Islet of Langerhans (tissue), 1 donor: ENCODE results near the gene PEPD.

Experiments used
- FAIRE-seq: peaks from one replicate; lab custom pipeline; 2011; peaks lifted over from hg19 to GRCh38; lab: Jason Lieb, UNC

Gene PEPD

GRCh38 chr19:33381101-33381500, 140.5 kb downstream of the PEPD start:
- FAIRE-seq = no peak

DNA sequence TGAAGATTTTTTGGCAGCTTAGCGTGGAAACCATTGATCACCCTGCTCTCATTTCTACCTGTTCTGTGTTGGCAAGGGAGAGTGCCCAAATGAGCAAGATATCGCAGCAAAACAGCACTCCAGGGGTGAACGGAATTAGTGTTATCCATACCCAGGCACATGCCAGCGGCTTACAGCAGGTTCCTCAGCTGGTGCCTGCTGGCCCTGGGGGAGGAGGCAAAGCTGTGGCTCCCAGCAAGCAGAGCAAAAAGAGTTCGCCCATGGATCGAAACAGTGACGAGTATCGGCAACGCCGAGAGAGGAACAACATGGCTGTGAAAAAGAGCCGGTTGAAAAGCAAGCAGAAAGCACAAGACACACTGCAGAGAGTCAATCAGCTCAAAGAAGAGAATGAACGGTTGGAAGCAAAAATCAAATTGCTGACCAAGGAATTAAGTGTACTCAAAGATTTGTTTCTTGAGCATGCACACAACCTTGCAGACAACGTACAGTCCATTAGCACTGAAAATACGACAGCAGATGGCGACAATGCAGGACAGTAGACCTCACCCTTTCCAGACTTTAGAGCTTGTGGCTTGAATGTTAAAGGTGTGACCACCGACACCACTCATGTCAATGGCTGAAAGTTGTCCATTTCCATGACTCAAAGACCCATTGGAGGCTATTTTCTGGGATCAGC, 142.3 kb downstream of the PEPD start:
- no peak for FAIRE-seq

DNA sequence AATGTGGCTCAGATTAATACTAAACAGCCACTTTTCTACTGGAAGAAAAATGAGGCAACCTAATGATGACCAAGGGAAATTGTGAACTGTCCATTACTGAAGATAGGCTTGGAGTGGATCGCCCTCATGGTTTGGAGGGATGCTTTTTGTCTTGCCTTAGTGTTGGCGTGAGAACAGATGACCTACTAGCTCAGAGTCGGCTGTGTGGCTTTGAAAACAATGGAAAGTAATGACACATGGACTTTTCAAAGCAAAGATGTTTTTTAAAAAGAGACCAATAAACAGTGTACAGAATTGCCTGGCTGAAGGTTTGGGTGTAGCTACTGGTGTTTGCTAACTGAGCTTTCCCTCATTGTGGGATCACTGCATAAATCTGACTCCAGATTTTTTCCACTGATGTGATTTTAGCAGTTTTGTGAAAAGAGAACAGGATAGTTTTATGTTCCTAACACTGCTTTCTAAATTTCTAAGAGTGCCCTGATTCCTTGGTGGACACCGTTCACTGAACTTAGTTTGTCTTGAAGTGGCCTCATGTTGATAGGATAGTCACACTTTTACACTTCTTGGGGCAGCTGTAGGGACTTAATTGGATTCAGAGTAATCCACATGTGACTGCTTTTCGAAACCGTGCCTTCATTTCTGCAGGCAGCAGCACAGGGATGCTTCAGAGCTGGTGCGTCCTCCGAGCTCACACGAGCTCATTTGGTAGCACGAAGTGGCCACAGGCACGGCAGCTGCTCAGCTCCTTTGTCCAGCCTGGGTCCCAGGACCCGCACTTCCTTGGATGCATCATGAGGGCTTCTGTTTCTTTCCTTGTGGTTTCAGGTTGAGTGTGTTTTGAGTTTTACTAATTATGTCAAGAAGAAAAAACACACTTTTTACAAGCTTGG, 143.8 kb downstream of the PEPD start:
- FAIRE-seq = no peak

- no peak for FAIRE-seq
These were observed 144.5 kb downstream of the PEPD start for GRCh38 chr19:33376941-33377557.

GRCh38 chr19:33376423-33376822, 145.2 kb downstream of the PEPD start:
- no peak for FAIRE-seq

DNA sequence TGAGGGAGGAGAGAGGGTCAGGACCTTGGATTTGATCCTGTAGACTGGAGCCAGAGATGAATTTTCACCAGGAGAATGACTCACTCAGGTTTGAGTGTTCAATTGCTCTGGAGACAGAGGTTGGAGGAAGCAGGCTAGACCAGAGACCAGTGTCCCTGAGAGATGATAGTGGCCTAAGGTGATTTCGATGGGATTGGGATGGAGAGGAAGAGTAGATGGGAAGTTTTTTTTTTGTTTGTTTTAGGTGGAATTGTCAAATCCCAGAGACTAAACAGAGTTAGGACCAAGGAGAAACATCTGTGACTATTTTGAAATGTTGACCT, 145.8 kb downstream of the PEPD start:
- no peak for FAIRE-seq

DNA sequence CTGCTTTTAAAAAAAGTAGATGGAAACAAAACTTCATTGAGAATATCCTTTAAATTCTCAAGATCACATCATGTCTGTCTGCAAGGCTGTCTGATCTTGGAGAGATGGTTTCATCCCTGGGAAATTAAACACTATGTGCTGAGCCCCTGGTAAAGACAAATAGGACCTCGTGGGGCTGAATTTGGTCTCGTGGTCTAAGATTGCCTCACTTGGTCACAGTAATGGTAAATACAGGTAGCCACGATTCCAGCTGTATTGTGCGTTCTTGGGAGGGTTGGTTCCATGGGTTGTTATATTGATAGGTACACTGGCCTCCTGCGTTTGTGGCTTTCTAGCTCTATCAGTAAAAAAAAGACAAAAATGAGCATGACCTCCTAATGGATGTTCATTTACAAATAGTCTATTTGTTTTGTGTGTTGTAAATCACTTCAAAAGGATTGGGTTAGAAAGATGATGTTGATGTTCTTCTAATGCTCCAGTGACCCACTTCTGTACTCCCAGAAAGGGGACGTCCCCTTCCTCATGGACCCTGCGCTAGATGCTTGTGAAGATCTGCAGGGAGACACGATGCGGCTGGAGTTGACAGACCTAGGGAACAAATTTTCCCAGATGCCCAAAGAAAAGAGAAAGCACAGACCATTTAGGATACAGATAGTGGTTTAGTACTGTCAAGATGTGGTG, 146.3 kb downstream of the PEPD start:
- no peak for FAIRE-seq

DNA sequence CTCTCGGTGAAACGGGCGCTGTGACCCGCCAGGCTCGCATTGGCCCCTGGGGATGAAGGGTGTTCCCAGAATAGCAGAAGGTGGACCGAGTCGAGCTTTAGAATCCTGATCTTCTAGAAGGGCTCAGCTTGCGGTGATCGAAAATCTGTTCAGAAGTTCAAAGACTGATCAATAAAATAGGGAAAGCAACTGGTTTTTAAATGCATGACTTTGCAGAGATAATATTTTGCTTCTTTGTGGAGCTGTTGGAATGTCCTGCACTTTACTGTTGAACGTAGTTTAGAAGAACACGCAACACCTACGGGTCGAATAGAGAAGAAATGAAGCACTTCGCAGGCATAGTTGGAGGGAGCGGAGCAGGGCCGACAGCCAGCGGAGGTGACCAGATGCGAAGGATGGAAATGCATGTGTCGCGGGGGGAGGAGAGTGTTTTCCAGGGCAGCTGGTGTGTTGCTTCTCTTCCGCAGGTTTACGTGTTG, 147.3 kb downstream of the PEPD start:
- no peak for FAIRE-seq

- FAIRE-seq = no peak
These were observed 147.9 kb downstream of the PEPD start, which contains the start of gene CEBPG for GRCh38 chr19:33373453-33374235. Gene CEBPG (plus strand): TSS chr19:33373709. CDS start chr19:33379240, 5,531 bp downstream.

DNA sequence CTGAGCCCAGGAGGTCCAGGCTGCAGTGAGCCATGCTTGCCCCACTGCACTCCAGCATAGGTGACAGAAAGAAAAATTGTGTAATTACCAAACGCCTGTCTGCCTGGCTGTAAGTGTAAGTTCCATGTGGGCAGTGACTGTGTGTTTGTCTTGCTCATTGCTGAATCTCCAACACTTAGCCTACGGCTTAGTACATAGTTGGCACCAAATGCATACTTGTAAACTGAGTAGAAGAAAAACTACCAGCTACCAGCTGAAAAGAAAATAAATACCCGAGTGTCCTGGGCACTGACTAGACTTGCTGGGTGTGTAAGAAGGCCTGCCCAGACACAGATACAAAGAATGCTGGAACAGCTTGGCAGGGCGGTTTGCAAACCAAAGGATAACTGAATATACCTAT, 150.8 kb downstream of the PEPD start:
- FAIRE-seq = no peak

DNA sequence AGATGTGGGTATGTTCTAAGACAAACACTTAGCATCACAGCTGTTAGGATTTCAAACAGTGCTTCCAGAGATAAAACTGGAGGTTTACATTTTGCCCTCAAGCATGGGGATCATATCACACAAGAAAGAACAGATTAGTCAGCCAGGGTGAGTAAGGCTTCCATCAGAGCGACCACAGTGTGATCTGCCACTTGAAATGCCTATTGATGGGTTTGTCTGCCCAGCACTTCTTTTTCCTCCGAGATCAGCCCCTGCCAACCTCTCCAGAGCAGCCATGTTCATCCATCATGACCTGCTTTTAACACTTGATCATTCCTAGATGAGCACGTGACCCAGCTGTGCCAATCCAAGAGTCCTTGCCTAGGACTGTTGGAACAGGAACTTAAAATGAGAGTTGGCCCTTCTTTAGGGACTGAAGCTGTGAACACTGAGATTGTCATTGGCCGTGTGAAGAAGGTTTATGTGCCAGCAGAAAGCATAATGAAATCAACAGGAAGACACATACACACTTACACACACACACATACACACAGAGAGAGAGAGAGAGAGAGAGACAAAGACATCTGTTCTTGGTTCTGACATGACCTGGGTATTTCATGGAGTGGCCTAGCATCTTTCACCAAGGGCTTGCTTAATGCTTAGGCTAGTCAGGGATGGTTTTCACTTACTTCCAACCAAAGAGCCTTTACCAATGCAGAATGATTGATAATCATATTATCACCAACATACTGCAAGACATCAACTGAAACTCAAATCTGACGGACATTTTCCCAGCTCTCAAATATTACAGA, 153.3 kb downstream of the PEPD start:
- FAIRE-seq = no peak

DNA sequence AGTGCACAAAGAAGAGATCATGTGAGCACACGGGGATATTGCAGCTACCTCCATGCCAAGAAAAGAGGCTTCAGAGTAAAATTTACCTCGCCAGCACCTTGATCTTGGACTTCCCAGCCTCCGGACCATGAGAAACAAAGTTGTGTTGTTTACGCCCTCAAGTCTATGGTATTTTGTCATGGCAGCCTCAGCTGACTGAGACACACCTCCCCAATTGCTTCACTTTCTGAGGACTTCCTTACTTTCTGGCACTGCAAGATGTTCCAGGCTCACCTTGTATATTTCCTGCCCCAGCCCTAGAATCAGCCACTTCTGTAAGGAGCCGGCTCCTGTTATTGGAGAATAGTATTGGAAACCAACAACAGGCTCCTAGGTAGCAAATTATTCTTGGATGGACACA, 154.7 kb downstream of the PEPD start:
- no peak for FAIRE-seq

DNA sequence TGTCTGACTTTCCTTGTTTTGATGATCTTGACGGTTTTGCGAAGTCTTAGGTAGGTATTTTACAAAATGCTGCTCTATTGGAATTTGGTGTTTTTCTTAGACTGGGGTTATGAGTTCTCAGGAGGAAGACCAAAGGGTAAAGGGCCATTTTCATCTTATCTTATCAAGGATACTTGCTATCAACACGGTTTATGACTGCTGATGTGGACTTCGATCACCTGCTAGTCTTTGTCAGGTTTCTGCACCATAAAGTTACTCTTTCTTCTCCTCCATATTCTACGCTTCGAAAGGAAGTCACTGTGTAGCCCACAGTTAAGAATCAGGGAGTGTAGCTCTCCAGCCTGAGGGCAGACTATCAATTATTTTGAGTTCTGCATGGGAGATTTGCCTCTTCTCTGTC, 155.5 kb downstream of the PEPD start:
- FAIRE-seq = no peak

DNA sequence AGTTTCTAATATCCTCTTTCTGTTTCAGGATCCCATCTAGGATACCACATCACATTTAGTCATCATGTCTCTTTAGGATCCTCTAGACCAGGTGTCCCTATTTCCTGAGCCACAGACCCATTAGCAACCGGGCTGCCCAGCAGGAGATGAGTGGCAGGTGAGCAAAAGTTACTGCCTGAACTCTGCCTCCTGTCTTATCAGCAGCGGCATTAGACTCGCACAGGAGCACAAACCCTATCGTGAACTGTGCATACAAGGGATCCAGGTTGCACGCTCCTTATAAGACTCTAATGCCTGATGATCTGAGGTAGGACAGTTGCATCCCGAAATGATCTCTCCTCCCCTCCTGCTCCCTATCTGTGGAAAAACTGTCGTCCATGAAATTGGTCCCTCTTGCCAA, 155.9 kb downstream of the PEPD start:
- no peak for FAIRE-seq

GRCh38 chr19:33363476-33363875, 158.1 kb downstream of the PEPD start:
- FAIRE-seq = no peak

DNA sequence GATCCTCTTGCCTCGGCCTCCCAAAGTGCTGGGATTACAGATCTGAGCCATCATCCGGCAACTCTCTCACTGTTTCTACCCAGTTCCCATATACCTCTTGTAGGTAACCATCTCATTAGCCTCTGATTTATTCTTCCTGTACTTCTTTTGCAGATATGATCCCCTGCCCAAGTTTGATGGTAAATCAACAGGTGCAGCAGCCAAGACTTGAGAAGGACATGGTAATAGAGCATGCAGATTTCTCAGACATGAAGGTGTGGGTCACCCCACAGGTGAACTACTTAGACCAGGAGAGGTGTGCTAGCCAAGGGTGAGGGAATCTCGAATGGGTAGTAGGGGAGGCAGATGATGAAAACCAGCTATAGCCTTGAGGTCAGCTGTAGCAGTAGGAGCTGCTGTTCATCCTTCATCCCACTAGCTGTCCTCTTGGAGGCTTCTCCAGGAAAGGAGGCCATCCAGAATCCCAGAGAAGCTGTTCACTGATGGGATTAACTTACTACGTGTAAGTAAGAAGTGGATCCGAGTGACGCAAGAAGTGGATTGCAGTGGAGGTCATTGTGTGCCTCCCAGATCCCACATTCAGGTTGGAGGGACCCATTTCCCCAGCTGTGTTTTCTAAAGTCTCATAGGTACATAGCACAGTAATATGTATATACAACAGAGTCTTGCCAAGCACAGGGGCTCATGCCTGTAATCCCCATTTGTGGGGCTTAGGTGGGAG, 158.9 kb downstream of the PEPD start:
- no peak for FAIRE-seq

DNA sequence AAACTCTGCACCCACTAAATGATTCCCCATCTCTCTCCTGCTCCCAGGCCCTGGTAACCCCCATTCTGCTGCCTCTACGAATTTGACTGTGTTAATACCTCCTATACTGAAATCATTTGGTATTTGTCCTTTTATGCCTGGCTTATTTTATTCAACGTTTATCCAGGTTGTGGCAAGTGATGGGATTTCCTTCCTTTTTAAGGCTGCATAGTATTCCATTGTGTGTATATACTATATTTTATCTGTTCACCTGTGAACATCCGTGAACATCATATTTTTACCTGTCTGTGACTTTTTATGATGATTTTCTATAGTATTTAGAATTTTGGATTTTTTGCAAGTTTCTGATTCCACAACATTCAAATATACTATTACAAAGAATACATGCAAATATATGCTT, 162.0 kb downstream of the PEPD start:
- no peak for FAIRE-seq

GRCh38 chr19:33358408-33358807, 163.2 kb downstream of the PEPD start:
- no peak for FAIRE-seq

DNA sequence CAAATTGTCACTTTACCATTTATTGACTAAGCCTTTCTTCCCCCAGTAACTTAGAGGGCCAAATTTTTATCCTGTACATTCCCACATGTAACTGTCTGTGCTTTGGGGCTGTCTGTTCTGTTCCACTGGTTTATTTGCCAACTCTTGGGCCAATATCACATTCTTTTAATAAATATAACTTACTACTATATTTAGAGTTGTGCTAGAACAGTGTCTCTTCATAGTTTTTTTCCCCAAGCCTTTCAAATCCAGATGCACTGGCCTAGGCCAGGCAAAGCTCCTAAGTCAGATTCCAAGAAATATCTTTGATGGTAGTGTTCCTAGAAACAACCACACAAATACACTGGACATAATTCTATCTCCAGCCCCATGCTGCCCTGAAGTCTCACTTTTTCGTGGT, 164.0 kb downstream of the PEPD start:
- no peak for FAIRE-seq

DNA sequence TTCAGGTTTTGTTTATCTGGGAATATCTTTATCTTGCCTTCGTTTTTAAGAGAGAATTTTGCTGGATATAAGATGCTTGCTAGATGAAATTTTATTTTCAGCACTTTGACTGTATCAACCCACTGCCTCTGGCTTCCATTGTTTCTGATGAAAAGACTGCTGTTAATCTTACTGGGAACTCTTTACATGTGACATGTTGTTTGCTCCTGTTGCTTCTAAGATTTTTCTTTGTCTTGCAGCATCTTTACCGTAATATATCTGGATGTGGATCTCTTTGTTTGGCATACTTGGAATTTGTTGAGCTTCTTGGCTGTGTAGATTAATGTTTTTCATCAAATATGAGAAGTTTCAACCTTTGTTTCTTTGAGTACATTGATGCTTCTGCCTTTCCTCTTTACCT, 166.1 kb downstream of the PEPD start:
- FAIRE-seq = no peak
